Spleen (tissue), 11 donors: ENCODE data around the gene NCAN. TPM values are rescaled to one million over a fixed set of nuclear protein-coding genes. Genes with fewer than 3 reads are reported as not detected.

Source experiments
- DNase-seq: peaks from one replicate; pipeline ENCODE4 v3.0.0-alpha.2; 2020
- H3K27ac ChIP-seq, 8 donors: fragments of 200-600 bp; sonication (generic) in 7 of 8; 1 replicate in 4 of 8; 2 replicates in 4 of 8; pipeline versions ENCODE4 v1.5.0 to v1.8.0; 2016 to 2021; ENCODE audit warnings: inconsistent platforms in 4 of 8, mild to moderate bottlenecking in 4 of 8, moderate library complexity in 1 of 8
- H3K27me3 ChIP-seq, 7 donors: fragments of 200-600 bp; sonication (generic) in 6 of 7; replicated peaks in 1 of 7; 1 replicate in 4 of 7; 2 replicates in 3 of 7; pipeline versions ENCODE4 v1.5.0 to v1.8.0; 2016 to 2021; ENCODE audit warnings: inconsistent platforms in 3 of 7, mild to moderate bottlenecking in 1 of 7
- H3K36me3 ChIP-seq, 6 donors: fragments of 200-600 bp; sonication (generic) in 5 of 6; 1 replicate in 4 of 6; 2 replicates in 2 of 6; pipeline versions ENCODE4 v1.5.0 to v1.8.0; 2016 to 2021; ENCODE audit warnings: inconsistent platforms in 2 of 6
- H3K4me1 ChIP-seq, 6 donors: fragments of 200-600 bp; sonication (generic) in 5 of 6; 1 replicate in 3 of 6; 2 replicates in 3 of 6; pipeline versions ENCODE4 v1.5.0 to v1.8.0; 2016 to 2021; ENCODE audit warnings: inconsistent platforms in 3 of 6
- H3K4me3 ChIP-seq, 8 donors: fragments of 200-600 bp; sonication (generic) in 7 of 8; 1 replicate in 4 of 8; 2 replicates in 4 of 8; pipeline versions ENCODE4 v1.5.0 to v1.8.0; 2016 to 2021; ENCODE audit warnings: inconsistent platforms in 4 of 8, mild to moderate bottlenecking in 4 of 8, moderate library complexity in 2 of 8
- H3K9me3 ChIP-seq, 8 donors: fragments of 200-600 bp; sonication (generic) in 7 of 8; 1 replicate in 4 of 8; 2 replicates in 4 of 8; pipeline versions ENCODE4 v1.5.0 to v1.8.0; 2016 to 2021; ENCODE audit warnings: inconsistent platforms in 4 of 8
- POLR2A ChIP-seq, 3 donors: fragments of 450-650 bp; IDR thresholded peaks; one replicate each; pipeline ENCODE4 v1.5.1; 2017; ENCODE audit warnings: antibody characterized with exemption in 3 of 3, mild to moderate bottlenecking in 1 of 3
- POLR2AphosphoS5 ChIP-seq, 3 donors: sonication (generic); formaldehyde crosslinking; IDR thresholded peaks; one replicate each; pipeline ENCODE4 v1.5.1; 2017; ENCODE audit warnings: antibody characterized with exemption in 3 of 3
- WGBS, 5 donors: extraction: QIAGEN DNeasy Blood & Tissue Kit in 3 of 5; methylation state at CpG; one replicate each; pipeline versions ENCODE4 v1.1.5 to v1.1.7; 2013 to 2018; 5-methylcytosine and 5-hydroxymethylcytosine counted together
- intact Hi-C: fragments of 100-400 bp; cut with DNase I; formaldehyde crosslinking; loops from one replicate; pipeline ENCODE4 v1.15.0; 2023; ENCODE audit warnings: low total_unique reads
- polyA plus RNA-seq, 3 donors: library from polyadenylated mRNA; stranded (reverse); fragments of 200-250 nt; gene quantifications; one replicate each; pipeline ENCODE4 v1.2.1, GENCODE V29; 2013
- total RNA-seq, 7 donors: library from RNA; depleted of rRNA in 3 of 7; stranded (reverse); fragments of >200 nt in 3 of 7; fragmentation: NEBNext Ultra II Directional in 4 of 7; extraction: Animal tissue kit (Norgen Biotek cat#: 25700) in 4 of 7; gene quantifications; one replicate each; pipeline versions ENCODE4 v1.1.0 to v1.2.1, GENCODE V29; 2016 to 2021
- TF ChIP-seq, protein P1 (sequence below), 11 experiments: fragments of 200-600 bp in 7 of 11; fragments of 450-650 bp in 4 of 11; sonication (generic) in 4 of 11; IDR thresholded peaks in 8 of 11; conservative IDR thresholded peaks in 3 of 11; 1 replicate in 7 of 11; 2 replicates in 4 of 11; pipeline versions ENCODE4 v1.4.0 to v1.8.0; 2016 to 2021; ENCODE audit warnings: antibody characterized with exemption in 11 of 11, inconsistent platforms in 4 of 11, mild to moderate bottlenecking in 1 of 11
- donor health status: healthy with polysubstance abuse.
- donor health status: DM: no; HTN: no; CAD: no; lungs with moderate emphysema.
- donor health status: DM: no; HTN: no; CAD: no.
- donor health status: Bipolar disorder and iron deficiency.
- donor health status: healthy.
- donor health status: DM: no; HTN: no; CAD: no.
- donor health status: DM: yes; HTN: yes; CAD: no.

Gene NCAN
- total and polyA plus RNA-seq, 10 donors, result 0.17 TPM; not detected in 9

DNA sequence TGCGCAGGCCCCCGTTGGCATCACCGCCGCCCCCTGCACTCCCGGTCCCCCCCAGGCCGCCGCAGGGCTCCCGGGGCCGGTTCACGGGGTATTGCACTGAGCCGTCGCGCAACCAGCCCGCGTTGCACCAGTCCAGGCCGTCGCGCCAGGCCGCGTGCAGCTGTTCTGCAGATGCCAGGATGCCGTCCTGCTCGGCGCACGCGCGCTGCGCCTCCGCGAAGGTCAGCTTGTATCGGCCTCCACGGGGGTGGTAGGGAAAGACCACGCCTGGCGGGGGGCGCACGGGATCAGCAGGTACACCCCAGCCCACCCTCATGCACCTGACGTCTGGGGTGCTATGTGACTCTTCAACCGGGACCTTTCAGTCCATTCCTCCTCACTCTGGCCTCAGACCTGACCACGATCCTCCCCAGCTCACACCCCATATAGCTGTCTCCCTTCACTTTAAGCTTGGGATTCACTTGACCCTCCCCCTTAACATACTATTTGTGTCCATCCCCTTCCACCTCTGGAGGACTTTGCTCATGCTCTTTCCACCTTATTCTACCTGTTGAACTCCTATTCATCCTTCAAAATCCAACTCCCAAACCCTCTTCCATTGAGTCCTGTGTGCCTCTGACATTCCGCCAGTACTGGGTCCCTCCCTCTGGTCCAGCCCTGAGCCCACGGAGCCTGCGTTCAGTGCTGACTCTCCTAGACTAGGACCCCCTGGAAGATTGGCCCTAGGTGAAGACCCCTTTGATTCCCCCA lies 47.0 kb downstream of the NCAN start:
- Histone ChIP-seq H3K36me3 (no peaks in the 10 kb centered on the region), H3K4me3 (no peak overlapping the region), H3K27me3 (peaks cover 0 to 93% (median 45%) of the 10 kb centered on the region in 7 donors), H3K9me3 (peaks cover 0 to 8% (median 0%) of the 10 kb centered on the region in 8 donors), H3K27ac (no peak overlapping the region), H3K4me1 (peaks cover 0 to 15% (median 11%) of the 10 kb centered on the region in 6 donors)
- intact Hi-C loops, result no loop called here
- DNase-seq, result no peak
- 86 to 95% (median 91%) methylated on average over 25 to 41 of the region's 41 CpGs for whole genome bisulfite sequencing, 5 donors
- TF ChIP-seq, protein P1, sequence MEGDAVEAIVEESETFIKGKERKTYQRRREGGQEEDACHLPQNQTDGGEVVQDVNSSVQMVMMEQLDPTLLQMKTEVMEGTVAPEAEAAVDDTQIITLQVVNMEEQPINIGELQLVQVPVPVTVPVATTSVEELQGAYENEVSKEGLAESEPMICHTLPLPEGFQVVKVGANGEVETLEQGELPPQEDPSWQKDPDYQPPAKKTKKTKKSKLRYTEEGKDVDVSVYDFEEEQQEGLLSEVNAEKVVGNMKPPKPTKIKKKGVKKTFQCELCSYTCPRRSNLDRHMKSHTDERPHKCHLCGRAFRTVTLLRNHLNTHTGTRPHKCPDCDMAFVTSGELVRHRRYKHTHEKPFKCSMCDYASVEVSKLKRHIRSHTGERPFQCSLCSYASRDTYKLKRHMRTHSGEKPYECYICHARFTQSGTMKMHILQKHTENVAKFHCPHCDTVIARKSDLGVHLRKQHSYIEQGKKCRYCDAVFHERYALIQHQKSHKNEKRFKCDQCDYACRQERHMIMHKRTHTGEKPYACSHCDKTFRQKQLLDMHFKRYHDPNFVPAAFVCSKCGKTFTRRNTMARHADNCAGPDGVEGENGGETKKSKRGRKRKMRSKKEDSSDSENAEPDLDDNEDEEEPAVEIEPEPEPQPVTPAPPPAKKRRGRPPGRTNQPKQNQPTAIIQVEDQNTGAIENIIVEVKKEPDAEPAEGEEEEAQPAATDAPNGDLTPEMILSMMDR (IDR thresholded peaks at IDR 0.05 in 8 of 11, conservative IDR thresholded peaks at IDR 0.05 in 3 of 11), result no peak
- TF ChIP-seq POLR2A (IDR thresholded peaks at IDR 0.05) (no peak), POLR2AphosphoS5 (IDR thresholded peaks at IDR 0.05) (no peak)

DNA sequence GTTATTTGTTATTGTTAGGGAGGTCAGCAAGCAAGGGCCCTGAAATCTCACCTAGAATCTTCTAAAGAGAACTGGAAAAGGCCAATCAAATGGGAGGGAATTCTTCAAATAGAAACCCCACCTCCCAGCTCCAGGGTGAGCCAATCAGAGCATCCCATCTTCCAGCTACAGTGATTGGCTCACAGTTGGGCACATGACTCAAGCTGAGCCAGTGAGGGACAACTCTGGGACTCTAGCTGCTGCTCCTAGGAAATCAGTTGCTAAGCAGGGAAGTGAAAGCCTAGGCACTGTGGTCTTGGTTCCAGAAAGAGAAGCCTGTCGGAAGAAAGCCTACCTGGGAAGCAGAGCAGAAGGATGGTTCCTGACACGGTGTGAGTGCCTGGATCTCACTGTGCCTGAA lies 48.0 kb downstream of the NCAN start:
- no peaks in the 10 kb centered on the region for H3K36me3 ChIP-seq
- WGBS, 5 donors, result 63 to 85% (median 77%) methylated on average over 2 of the region's 2 CpGs
- DNase-seq, result no peak
- H3K4me3 ChIP-seq, result no peak overlapping the region
- H3K9me3 ChIP-seq, result peaks cover 0 to 8% (median 0%) of the 10 kb centered on the region in 8 donors
- peaks cover 0 to 90% (median 45%) of the 10 kb centered on the region in 7 donors for H3K27me3 ChIP-seq
- intact Hi-C loops, result no loop called here
- no peak overlapping the region for H3K27ac ChIP-seq
- peaks cover 0 to 15% (median 11%) of the 10 kb centered on the region in 6 donors for H3K4me1 ChIP-seq
- TF ChIP-seq POLR2A (IDR thresholded peaks at IDR 0.05) (no peak), POLR2AphosphoS5 (IDR thresholded peaks at IDR 0.05) (no peak)
- TF ChIP-seq, protein P1 (IDR thresholded peaks at IDR 0.05 in 8 of 11, conservative IDR thresholded peaks at IDR 0.05 in 3 of 11), result no peak

DNA sequence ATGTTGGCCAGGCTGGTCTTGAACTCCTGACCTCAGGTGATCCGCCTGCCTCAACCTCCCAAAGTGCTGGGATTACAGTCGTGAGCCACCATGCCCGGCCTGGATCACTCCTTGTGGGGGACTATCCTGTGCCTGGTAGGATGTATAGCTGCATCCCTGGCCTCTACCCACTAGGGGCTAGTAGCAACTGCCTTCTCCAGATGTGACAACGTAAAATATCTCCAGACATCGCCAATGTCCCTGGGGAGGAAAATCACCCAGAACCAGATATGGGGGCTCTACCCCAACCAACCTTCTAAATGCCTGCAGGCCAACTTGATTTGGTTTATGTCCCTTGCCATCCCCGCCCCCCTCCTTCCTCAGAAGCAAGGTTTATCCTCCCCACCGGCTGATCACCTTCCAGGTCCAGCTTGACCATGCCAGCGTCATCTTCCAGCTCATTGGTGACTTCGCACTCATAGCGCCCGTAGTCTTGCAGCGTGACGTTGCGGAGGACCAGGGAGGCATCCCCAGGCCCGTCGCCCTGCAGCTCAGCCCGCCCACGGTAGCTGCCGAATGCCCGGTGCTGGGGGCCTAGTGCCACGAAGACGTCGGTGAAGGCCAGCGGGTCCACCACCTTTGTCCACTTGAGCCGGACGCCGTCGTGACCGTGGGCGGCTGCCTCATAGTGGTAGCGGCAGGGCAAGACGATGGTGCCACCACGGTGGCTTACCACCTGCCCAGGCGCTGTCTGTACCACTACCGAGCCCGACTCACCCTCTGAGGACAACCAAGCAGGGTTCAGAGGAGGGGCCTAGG lies 48.9 kb downstream of the NCAN start:
- peak overlapping the region in 1 of 8 donors; percentile 55 for H3K4me3 ChIP-seq
- TF ChIP-seq, protein P1 (IDR thresholded peaks at IDR 0.05 in 8 of 11, conservative IDR thresholded peaks at IDR 0.05 in 3 of 11), result no peak
- TF ChIP-seq POLR2A (IDR thresholded peaks at IDR 0.05), result no peak
- no peak for TF ChIP-seq POLR2AphosphoS5 (IDR thresholded peaks at IDR 0.05)
- peaks cover 0 to 15% (median 11%) of the 10 kb centered on the region in 6 donors for H3K4me1 ChIP-seq
- intact Hi-C loops, result no loop called here
- H3K27ac ChIP-seq, result no peak overlapping the region
- peaks cover 0 to 82% (median 45%) of the 10 kb centered on the region in 7 donors for H3K27me3 ChIP-seq
- no peak for DNase-seq
- WGBS, 5 donors, result 47 to 71% (median 54%) methylated on average over 24 to 36 of the region's 36 CpGs
- no peaks in the 10 kb centered on the region for H3K36me3 ChIP-seq
- H3K9me3 ChIP-seq, result peaks cover 0 to 8% (median 0%) of the 10 kb centered on the region in 8 donors
